ENCODE measurements around the gene GATAD2A.

GATAD2A gene

DNA sequence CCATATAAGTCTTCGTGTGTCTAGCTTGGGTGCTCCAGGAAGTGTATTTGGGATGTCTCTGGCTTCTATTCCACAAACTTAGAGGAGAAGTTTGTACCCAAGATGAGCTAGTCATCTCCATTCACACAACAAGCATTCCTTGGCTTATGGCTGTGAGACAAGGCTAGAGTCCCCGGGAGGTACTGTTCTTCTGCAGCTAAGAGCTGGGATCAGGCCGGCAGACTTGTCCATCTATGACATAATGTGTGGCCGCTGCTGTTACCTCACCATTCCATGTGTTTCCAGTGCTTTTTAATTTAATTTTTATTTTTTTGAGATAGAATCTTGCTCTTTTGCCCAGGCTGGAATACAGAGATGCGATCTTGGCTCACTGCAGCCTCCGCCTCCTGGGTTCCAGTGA is 20.7 kb downstream of the GATAD2A start:
- TF ChIP-seq SPI1 (IDR thresholded peaks at IDR 0.05; ENCODE audit: borderline replicate concordance, low read depth) (no peak), GABPA (IDR thresholded peaks at IDR 0.05; ENCODE audit: low read depth) (no peak), POLR2AphosphoS5 (IDR thresholded peaks at IDR 0.05; ENCODE audit: low read depth) (no peak)
- TF ChIP-seq, protein P1, sequence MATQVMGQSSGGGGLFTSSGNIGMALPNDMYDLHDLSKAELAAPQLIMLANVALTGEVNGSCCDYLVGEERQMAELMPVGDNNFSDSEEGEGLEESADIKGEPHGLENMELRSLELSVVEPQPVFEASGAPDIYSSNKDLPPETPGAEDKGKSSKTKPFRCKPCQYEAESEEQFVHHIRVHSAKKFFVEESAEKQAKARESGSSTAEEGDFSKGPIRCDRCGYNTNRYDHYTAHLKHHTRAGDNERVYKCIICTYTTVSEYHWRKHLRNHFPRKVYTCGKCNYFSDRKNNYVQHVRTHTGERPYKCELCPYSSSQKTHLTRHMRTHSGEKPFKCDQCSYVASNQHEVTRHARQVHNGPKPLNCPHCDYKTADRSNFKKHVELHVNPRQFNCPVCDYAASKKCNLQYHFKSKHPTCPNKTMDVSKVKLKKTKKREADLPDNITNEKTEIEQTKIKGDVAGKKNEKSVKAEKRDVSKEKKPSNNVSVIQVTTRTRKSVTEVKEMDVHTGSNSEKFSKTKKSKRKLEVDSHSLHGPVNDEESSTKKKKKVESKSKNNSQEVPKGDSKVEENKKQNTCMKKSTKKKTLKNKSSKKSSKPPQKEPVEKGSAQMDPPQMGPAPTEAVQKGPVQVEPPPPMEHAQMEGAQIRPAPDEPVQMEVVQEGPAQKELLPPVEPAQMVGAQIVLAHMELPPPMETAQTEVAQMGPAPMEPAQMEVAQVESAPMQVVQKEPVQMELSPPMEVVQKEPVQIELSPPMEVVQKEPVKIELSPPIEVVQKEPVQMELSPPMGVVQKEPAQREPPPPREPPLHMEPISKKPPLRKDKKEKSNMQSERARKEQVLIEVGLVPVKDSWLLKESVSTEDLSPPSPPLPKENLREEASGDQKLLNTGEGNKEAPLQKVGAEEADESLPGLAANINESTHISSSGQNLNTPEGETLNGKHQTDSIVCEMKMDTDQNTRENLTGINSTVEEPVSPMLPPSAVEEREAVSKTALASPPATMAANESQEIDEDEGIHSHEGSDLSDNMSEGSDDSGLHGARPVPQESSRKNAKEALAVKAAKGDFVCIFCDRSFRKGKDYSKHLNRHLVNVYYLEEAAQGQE (IDR thresholded peaks at IDR 0.05; ENCODE audit: insufficient replicate concordance, low read depth): no peak
- TF ChIP-seq, protein P2, sequence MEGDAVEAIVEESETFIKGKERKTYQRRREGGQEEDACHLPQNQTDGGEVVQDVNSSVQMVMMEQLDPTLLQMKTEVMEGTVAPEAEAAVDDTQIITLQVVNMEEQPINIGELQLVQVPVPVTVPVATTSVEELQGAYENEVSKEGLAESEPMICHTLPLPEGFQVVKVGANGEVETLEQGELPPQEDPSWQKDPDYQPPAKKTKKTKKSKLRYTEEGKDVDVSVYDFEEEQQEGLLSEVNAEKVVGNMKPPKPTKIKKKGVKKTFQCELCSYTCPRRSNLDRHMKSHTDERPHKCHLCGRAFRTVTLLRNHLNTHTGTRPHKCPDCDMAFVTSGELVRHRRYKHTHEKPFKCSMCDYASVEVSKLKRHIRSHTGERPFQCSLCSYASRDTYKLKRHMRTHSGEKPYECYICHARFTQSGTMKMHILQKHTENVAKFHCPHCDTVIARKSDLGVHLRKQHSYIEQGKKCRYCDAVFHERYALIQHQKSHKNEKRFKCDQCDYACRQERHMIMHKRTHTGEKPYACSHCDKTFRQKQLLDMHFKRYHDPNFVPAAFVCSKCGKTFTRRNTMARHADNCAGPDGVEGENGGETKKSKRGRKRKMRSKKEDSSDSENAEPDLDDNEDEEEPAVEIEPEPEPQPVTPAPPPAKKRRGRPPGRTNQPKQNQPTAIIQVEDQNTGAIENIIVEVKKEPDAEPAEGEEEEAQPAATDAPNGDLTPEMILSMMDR (IDR thresholded peaks at IDR 0.05; ENCODE audit: insufficient read depth, low read length): no peak
- no peak overlapping the region for H3K4me3 ChIP-seq (replicated peaks; ENCODE audit: insufficient read depth, low read length)
- no peak for DNase-seq (ENCODE audit: low read depth in 1 of 2, low spot score in 1 of 2)
- no peak overlapping the region for H3K27ac ChIP-seq (replicated peaks)
- H3K27me3 ChIP-seq (ENCODE audit: insufficient read depth, poor library complexity, severe bottlenecking): no peaks in the 10 kb centered on the region

DNA sequence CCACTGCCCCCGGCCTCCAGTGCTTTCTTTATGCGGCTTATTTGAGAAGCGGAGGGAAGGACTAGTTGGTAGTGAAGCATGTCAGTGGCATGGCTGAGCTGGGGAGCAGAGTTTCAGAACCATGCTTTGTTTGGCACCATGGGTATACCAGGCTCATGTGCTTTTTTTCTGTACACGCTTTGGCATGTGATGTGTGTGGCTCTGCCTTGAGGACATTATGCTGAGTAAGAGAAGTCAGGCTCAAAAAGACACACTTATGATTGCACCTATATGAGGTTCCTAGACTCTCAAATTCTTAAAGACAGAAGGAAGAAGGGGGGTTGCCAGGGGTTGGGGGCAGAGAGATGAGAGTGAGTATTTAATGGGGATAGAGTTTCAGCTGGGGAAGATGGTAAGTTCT is 21.3 kb downstream of the GATAD2A start:
- DNase-seq (ENCODE audit: low read depth in 1 of 2, low spot score in 1 of 2): no peak
- TF ChIP-seq SPI1 (IDR thresholded peaks at IDR 0.05; ENCODE audit: borderline replicate concordance, low read depth) (no peak), GABPA (IDR thresholded peaks at IDR 0.05; ENCODE audit: low read depth) (no peak), POLR2AphosphoS5 (IDR thresholded peaks at IDR 0.05; ENCODE audit: low read depth) (no peak)
- TF ChIP-seq, protein P1 (IDR thresholded peaks at IDR 0.05; ENCODE audit: insufficient replicate concordance, low read depth): no peak
- TF ChIP-seq, protein P2 (IDR thresholded peaks at IDR 0.05; ENCODE audit: insufficient read depth, low read length): no peak
- no peak overlapping the region for H3K4me3 ChIP-seq (replicated peaks; ENCODE audit: insufficient read depth, low read length)
- no peak overlapping the region for H3K27ac ChIP-seq (replicated peaks)
- no peaks in the 10 kb centered on the region for H3K27me3 ChIP-seq (ENCODE audit: insufficient read depth, poor library complexity, severe bottlenecking)

DNA sequence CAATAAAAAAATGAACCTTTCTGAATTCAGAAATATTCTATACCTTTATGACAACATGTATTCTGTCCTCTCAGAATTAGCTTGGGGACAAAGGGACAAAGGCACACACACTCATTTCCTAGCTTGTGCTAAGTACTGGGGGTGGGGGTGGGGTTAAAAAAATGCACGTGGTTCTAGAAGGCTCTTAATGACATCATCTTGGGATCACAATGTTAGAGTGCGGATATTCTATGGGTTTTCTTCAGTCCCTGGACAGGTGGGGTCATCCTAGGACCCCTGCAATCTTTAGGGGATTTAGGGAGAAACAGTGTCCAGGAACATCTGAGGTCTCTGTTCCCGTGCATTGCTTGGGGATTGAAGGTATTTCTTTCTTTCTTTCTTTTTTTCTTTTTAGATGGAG is 21.8 kb downstream of the GATAD2A start:
- TF ChIP-seq POLR2AphosphoS5 (IDR thresholded peaks at IDR 0.05; ENCODE audit: low read depth) (no peak), SPI1 (IDR thresholded peaks at IDR 0.05; ENCODE audit: borderline replicate concordance, low read depth) (no peak), GABPA (IDR thresholded peaks at IDR 0.05; ENCODE audit: low read depth) (no peak)
- TF ChIP-seq, protein P2 (IDR thresholded peaks at IDR 0.05; ENCODE audit: insufficient read depth, low read length): no peak
- TF ChIP-seq, protein P1 (IDR thresholded peaks at IDR 0.05; ENCODE audit: insufficient replicate concordance, low read depth): no peak
- no peak overlapping the region for H3K27ac ChIP-seq (replicated peaks)
- no peaks in the 10 kb centered on the region for H3K27me3 ChIP-seq (ENCODE audit: insufficient read depth, poor library complexity, severe bottlenecking)
- H3K4me3 ChIP-seq (replicated peaks; ENCODE audit: insufficient read depth, low read length): no peak overlapping the region
- DNase-seq (ENCODE audit: low read depth in 1 of 2, low spot score in 1 of 2): no peak
